ENCODE measurements around the gene UVSSA. TPM values are rescaled to one million over a fixed set of nuclear protein-coding genes. Genes with fewer than 3 reads are reported as not detected.

The UVSSA gene
- total RNA-seq, 1 experiment from 2014 or later = 40.4 TPM

- TF ChIP-seq AFF4 (CRISPR knock-in tag; IDR thresholded peaks at IDR 0.05; ENCODE audit: borderline replicate concordance) (no peak), MXD4 (CRISPR knock-in tag; IDR thresholded peaks at IDR 0.05; ENCODE audit: borderline replicate concordance) (no peak), CREB1 (CRISPR knock-in tag; IDR thresholded peaks at IDR 0.05) (no peak)
Measured at GRCh38 chr4:1330761-1331590, 16.0 kb upstream of the UVSSA start (continued).

DNA sequence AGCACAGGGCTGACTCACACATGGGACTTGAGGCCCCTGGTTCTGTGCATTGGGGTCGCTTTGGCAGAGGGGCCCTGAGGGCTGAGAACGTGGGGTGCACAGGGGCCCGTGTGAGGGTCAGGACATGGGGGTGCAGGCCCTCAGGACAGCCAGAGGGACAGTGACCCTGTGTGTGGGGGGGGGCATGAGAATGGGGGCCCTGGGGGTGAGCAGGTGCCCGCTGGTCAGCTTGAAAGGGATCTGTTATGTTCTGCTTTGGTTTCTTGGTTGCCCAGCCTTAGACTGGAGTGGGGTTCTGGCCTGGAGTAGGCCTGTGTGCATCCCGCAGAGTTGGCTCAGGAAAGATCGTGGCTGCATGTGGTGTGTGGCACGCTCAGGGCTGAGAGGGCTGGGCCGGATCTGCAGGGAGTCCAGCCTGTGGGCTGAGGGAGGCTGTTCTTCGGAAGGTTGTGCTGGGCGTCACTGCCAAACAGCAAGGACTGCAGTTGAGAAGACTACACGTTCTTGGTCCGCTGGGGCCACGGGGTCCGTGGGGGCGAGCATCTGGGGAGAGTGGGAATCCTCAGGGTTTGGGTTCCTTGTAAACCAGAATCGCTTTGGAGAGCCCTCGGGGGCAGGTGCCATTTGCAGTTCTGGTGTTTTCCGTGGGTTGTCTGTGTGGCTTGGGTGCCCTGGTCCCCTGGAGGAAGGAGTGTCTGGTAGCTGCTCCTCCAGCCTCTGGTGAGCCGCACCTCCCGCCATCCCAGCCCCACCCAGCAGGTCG is 15.2 kb upstream of the UVSSA start:
- ChIA-PET POLR2A (interaction anchor here (0.9 kb wide), 1 partner anchor 15 kb away, joined by 3 read pairs; the partner anchor contains the start of gene UVSSA), CTCF (interaction anchor here (1.2 kb wide), 1 partner anchor 13 kb away, joined by 5 read pairs; no protein-coding TSS in a partner anchor)
- Mint-ChIP-seq H3K9me3 (no peaks in the 10 kb centered on the region), H3K4me3 (no peak overlapping the region), H3K36me3 (peaks cover 27% of the 10 kb centered on the region), H3K4me1 (no peaks in the 10 kb centered on the region), H3K27ac (peak overlapping the region; percentile 91; the same call in 1 of the 2 replicates), H3K27me3 (ENCODE audit: low read depth) (no peaks in the 10 kb centered on the region)
- ATAC-seq (no peak), DNase-seq (ENCODE audit: low spot score) (peak; percentile 5)
- TF ChIP-seq, protein P1, sequence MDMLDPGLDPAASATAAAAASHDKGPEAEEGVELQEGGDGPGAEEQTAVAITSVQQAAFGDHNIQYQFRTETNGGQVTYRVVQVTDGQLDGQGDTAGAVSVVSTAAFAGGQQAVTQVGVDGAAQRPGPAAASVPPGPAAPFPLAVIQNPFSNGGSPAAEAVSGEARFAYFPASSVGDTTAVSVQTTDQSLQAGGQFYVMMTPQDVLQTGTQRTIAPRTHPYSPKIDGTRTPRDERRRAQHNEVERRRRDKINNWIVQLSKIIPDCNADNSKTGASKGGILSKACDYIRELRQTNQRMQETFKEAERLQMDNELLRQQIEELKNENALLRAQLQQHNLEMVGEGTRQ (CRISPR knock-in tag; IDR thresholded peaks at IDR 0.05) = no peak
- TF ChIP-seq ZNF281 (CRISPR knock-in tag; IDR thresholded peaks at IDR 0.05) = no peak
- TF ChIP-seq ZNF317 (CRISPR knock-in tag; IDR thresholded peaks at IDR 0.05; ENCODE audit: borderline replicate concordance, low read depth) = no peak
- no peak for TF ChIP-seq ZNF671 (CRISPR knock-in tag; IDR thresholded peaks at IDR 0.05)
- TF ChIP-seq, protein P2, sequence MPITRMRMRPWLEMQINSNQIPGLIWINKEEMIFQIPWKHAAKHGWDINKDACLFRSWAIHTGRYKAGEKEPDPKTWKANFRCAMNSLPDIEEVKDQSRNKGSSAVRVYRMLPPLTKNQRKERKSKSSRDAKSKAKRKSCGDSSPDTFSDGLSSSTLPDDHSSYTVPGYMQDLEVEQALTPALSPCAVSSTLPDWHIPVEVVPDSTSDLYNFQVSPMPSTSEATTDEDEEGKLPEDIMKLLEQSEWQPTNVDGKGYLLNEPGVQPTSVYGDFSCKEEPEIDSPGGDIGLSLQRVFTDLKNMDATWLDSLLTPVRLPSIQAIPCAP (CRISPR knock-in tag; IDR thresholded peaks at IDR 0.05) = no peak
- TF ChIP-seq ZNF416 (CRISPR knock-in tag; IDR thresholded peaks at IDR 0.05) = no peak
- TF ChIP-seq GABPB1 (CRISPR knock-in tag; IDR thresholded peaks at IDR 0.05) = no peak
- TF ChIP-seq, protein P3, sequence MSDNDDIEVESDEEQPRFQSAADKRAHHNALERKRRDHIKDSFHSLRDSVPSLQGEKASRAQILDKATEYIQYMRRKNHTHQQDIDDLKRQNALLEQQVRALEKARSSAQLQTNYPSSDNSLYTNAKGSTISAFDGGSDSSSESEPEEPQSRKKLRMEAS (CRISPR knock-in tag; IDR thresholded peaks at IDR 0.05) = no peak
- TF ChIP-seq ZNF138 (CRISPR knock-in tag; conservative IDR thresholded peaks at IDR 0.05) = no peak
- TF ChIP-seq TEAD1 (CRISPR knock-in tag; IDR thresholded peaks at IDR 0.05) = no peak
- TF ChIP-seq ATF2 (CRISPR knock-in tag; IDR thresholded peaks at IDR 0.05; ENCODE audit: borderline replicate concordance, low read depth) = no peak
- TF ChIP-seq, protein P4, sequence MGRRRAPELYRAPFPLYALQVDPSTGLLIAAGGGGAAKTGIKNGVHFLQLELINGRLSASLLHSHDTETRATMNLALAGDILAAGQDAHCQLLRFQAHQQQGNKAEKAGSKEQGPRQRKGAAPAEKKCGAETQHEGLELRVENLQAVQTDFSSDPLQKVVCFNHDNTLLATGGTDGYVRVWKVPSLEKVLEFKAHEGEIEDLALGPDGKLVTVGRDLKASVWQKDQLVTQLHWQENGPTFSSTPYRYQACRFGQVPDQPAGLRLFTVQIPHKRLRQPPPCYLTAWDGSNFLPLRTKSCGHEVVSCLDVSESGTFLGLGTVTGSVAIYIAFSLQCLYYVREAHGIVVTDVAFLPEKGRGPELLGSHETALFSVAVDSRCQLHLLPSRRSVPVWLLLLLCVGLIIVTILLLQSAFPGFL (CRISPR knock-in tag; IDR thresholded peaks at IDR 0.05; ENCODE audit: borderline replicate concordance) = no peak
- no peak for TF ChIP-seq GRHL2 (CRISPR knock-in tag; IDR thresholded peaks at IDR 0.05; ENCODE audit: insufficient replicate concordance, severe bottlenecking)
- TF ChIP-seq PRRX2 (CRISPR knock-in tag; IDR thresholded peaks at IDR 0.05) = no peak
